GM19372 (cell line): ENCODE data around the gene WDR93.
"Not testable (repeated sequence)": the region's sequence is repeated elsewhere in the genome, so short reads cannot be mapped to it uniquely, and the experiment has no call there.

ENCODE experiments used
- ATAC-seq: cut with Tn5 transposase; IDR thresholded peaks from one replicate; pipeline ENCODE4 v1.9.1; 2021; ENCODE audit warnings: mild to moderate bottlenecking, low read depth, moderate library complexity; ENCODE audit not compliant: unreplicated experiment

The WDR93 gene

DNA sequence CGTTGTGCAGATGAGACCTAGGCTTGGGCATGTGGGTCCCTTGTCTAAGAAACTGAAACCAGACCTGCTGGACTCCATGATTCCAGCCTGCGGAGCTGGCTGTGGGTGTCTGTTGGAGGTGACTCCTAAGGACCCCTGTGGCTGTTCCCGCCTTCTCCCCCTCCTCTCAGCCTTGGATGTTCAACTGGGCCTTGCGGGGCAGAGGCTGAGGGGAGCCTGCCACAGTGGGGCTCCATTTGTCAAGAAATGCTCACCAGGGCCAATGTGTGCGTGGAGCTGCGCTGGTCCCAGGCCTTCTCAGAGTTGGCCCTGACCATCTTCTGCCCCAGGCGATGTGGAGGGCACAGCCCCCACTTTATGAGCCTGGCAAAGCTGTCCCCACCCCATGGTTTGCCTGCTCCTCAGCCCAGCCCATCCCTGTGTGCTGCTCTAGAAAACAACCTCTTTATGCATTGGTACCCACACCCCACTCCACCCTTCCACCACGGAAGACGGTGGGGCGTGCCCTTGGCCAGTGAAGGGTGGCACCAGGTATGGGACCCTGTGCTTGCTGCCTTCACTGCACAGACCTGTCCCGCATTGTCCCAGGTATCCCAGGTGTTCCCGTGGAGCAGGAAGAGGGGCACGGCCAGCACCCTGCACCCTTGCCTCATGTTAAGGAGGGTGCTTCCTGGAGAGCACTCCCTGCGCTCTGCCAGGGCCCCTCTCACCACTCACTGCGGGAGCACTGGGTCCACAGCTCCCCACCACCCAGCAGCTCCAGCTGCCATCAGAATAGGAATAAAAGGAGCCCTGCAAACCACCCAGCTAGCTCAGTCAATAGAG is 93.5 kb downstream of the WDR93 start:
- no peak for ATAC-seq

DNA sequence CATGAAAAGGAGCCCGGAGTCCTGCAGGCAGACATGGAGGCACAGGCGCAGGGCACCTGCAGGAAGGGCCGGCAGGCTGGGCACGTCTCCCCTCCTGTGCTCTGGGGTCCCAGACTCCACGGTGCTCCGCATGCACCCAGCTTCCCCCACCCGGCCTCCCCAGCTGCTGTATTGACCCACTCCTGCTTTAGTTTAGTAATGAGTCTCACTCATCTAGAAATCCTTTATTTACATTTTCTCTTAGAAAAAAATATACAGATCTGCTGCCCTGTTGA is 94.0 kb downstream of the WDR93 start:
- ATAC-seq = no peak

DNA sequence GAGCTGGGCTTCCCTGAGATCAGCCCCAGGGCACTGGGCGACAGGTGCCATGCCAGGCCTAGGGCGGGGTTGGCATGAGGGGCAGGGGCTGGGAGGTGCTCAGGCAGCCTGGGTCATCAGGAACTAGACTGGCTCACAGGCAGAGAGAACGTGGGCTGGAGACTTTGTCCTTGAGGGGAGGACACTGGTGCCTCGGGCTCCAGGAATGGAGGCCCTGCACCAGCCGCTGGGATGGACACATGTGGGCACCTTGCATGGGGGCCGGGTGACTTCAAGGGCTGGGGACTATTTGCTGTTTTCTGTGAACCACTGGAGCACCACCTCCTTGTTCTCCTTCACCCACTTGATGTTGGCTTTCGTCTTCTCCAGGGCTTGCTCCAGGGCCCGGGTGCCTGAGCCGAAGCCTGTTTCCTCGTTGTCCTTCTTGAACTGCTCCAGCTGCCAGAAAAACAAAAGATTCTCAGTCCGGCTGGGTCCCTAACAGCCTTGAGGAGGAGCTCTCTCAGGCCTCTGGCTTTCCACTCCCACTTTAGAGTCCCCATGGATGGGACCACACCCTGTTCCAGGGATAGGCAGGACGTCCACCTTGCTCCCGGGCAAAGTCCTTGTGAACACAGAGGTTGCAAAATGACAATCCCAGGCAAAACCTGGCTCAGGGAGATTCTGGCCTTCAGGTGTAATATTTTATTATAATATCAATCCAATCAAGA is 94.6 kb downstream of the WDR93 start:
- ATAC-seq = no peak

DNA sequence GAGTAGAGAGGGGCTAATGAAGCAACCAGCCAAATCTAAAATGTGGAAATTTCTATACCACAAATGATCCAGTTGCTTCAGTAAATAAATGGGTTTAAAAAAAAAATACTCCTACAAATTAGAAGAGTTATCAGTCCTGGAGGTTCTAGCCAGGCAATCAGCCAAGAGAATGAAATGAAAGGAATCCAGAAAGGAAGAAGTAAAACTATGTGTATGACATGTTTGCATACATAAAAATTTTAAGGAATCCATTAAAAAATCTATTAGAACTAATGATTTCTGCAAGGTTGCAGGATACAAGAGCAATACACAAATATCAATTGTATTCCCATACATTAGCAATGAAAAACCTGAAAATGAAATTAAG is 95.1 kb downstream of the WDR93 start:
- no peak for ATAC-seq

DNA sequence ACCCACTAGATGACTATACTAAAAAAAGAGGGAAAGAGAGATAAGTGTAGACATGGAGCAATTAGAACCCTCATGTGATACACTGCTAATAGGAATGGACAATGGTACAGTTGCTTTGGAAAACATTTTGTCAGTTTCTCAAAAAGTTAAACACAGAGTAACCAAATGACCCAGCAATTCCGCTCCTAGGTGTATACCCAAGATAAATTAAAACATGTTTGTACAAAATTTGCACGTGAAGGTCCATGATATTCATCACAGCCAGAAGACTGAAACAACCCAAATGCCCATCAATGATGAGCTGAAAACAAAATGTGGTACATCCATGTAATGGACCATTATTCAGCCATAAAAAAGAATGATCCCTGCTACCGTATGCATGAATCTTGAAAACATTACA is 97.3 kb downstream of the WDR93 start:
- ATAC-seq = no peak

DNA sequence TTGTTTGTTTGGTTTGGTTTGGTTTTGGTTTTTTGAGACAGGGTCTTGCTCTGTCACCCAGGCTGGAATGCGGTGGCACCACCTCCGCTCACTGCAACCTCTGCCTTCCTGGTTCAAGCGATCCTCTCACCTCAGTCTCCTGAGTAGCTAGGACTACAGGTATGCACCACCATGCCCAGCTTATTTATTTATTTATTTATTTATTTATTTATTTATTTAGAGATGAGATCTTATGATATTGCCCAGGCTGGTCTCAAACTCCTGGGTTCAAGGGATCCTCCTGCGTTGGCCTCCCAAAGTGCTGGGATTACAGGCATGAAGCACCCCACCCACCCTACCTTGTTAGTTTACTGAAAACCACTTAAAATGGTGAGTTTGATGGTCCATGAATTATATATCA is 98.0 kb downstream of the WDR93 start:
- ATAC-seq = not testable (repeated sequence)

DNA sequence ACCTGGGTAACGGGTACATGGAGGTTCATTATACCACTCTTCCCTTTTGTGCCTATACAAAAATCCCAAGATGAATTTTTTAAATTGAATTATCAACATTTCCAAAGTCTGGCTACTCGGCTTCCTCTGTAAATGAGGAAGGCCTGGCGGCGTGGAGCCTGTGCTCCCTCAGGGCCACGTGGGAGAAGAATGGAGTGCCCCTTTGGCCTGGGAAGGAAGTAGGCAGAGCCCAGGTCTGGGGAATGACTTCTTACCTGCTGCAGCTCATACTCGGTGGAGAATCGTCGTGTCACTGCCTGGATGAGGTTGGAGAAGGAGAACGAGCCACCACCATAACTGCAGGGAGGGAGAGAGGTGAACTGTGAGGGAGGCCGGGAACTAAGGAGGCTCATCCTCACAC is 99.6 kb downstream of the WDR93 start:
- no peak for ATAC-seq

DNA sequence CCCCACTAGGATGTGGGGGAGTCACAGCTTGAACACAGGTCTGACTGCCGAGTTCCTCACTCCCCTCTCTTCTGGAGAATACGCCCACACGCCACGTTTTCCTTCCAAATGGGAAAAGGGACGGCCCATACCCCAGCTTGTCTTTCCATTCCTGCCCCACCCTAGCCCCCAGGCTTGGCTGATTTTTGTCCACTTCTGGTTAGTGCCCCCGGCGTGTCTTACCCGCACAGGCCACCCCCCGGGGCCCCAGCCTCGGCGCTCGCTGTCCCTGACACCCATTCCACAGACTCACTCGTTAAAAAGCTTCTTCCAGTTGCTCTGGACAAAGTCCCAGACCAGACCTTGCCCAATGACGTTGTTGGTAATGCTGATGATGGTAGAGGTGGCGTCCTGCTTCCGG is 100.0 kb downstream of the WDR93 start:
- no peak for ATAC-seq

DNA sequence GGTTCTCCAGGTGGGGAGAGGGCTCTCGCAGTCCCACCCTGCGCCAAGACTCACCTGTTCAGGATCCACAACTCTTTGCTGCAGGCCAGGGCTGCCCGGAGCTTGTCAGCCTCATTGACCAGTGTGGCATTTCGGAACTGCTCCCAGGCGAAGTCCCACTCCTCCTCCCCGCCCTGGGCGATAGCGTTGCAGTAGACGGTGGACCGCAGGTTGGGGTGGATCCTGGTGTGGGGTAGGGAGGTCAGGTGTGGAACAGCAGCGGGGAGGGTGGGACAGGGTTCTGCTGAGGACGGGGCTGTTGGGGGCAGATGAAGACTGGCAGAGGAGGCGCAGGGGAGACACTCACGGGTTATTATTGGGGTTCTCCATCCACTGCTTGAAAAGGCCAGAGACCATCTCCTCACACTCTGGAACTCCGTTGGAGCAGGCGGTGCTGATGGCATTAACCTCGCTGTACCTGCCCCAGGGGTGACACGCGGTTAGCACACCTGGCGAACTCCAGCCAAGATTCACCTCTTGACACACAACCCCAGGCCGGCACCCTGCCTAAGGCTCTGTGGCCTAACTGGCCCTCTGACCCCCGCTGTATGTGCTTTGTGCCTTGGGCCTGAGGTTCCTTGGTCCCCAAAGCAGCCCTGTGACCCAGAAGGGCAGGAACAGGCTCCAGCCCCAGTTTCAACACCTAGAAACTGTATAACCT is 101.6 kb downstream of the WDR93 start:
- ATAC-seq = no peak
